Fibroblast of pulmonary artery (primary cell): ENCODE results near the gene AVPI1.

Experiments
- DNase-seq: peaks from one replicate; pipeline ENCODE4 v3.0.0-alpha.2; 2010; ENCODE audit warnings: low read depth
- H3K4me3 ChIP-seq: replicated peaks from 2 replicates; pipeline ENCODE4 v1.5.1; 2011; ENCODE audit warnings: low read depth, mild to moderate bottlenecking, control low read depth, low read length, moderate library complexity
- TF ChIP-seq, protein P1 (sequence below): IDR thresholded peaks from 2 replicates; pipeline ENCODE4 v1.5.1; 2011; ENCODE audit warnings: mild to moderate bottlenecking, control low read depth, low read length, inconsistent platforms; ENCODE audit errors: missing control alignments

Gene AVPI1

DNA sequence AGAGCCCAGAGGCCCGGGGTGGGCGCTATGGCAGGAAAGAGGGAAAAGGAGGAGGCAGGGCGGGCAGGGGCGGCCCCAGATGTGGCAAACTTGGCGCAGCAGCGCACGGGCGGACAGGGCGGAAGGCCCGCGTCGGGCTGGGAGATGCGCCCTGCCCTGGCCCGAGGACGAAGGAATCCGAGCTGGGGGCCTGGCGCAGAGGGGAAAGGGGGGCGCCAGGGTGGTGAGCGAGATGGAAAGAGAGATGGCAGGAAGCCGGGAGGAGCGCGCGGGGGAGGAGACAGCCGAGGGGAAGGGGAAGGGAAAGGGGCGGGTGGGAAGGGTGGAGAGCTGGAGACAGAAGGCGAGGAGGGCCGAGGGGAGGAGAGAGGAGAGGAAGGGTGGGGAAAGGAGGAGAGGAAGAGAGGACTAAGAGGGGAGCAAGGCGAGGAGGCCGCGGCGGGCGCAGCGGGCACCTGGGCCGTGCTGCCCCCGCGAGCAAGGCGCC is 26.3 kb upstream of the AVPI1 start, which contains the start of gene MARVELD1:
MARVELD1 (plus strand) TSS at position 392 of the 487 bp plus-strand sequence. CDS start 147 bp downstream, outside the sequence.
- TF ChIP-seq, protein P1, sequence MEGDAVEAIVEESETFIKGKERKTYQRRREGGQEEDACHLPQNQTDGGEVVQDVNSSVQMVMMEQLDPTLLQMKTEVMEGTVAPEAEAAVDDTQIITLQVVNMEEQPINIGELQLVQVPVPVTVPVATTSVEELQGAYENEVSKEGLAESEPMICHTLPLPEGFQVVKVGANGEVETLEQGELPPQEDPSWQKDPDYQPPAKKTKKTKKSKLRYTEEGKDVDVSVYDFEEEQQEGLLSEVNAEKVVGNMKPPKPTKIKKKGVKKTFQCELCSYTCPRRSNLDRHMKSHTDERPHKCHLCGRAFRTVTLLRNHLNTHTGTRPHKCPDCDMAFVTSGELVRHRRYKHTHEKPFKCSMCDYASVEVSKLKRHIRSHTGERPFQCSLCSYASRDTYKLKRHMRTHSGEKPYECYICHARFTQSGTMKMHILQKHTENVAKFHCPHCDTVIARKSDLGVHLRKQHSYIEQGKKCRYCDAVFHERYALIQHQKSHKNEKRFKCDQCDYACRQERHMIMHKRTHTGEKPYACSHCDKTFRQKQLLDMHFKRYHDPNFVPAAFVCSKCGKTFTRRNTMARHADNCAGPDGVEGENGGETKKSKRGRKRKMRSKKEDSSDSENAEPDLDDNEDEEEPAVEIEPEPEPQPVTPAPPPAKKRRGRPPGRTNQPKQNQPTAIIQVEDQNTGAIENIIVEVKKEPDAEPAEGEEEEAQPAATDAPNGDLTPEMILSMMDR, result no peak
- DNase-seq, result peak; percentile 85
- peak within 1 kb of the TSS; percentile 73 for H3K4me3 ChIP-seq

DNA sequence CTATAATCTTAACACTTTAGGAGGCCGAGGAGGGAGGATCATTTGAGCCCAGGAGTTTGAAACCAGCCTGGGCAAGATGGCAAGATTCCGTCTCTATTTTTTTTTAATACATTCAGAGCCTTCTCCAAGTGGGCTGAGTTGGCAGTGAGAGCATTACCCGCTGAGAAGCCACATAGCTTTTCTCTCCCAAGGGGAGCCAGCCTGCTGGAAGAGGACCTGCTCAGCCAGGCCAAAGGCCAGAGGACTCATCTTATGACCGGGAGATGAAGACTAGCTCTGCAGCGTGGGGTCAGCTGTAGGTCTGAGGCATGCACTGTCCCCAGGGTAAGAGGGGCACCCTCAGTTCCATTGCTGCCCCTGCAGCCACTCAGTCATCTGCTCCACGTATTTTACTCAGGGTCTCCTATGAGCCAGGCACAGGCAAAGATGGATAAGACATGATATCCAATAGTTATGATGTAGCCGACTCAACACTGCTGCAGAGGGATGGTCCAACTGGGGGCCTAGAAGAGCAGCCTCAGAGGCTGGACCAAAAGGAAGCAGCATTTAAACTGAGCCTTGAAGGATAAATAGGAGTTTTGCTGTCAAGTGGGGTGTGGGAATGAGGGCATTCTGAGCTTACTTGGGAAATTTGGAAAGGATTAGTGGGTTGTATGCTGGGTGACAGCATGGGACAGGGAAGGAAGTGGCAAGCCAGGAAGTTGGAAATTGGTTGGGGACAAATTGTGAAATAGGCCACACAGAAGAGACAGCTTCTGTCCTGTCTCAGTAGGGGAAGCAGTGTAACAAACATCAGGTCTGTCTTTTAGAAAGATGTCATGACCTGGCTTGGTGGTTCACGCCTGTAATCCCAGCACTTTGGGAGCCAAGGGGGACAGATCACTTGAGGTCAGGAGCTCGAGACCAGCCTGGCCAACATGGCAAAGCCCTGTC is 24.9 kb upstream of the AVPI1 start:
- TF ChIP-seq, protein P1, result no peak
- no peak overlapping the region for H3K4me3 ChIP-seq
- no peak for DNase-seq

GRCh38 chr10:97708976-97709946 is 22.2 kb upstream of the AVPI1 start:
- TF ChIP-seq, protein P1, result peak; percentile 78
- H3K4me3 ChIP-seq, result no peak overlapping the region
- DNase-seq, result peak; percentile 87

DNA sequence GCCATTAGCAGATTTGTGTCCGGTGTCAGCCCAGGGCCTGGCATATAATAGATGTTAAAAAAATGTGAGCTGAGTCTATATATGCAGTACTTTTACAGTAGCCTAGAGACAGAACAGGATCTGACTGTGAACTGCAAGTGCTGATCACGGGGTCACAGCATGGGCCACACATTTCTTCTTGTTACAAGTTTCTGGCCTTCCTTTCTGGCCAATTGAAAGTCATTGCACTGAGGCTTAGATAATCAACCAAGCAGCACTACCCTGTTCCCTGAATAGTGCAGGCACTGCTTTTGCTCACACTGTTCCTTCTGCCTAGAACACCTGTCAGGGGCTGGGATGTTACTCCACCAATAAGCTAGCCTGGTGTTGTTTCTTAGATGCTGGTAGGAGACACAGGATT is 21.1 kb upstream of the AVPI1 start:
- TF ChIP-seq, protein P1, result no peak
- no peak for DNase-seq
- no peak overlapping the region for H3K4me3 ChIP-seq

DNA sequence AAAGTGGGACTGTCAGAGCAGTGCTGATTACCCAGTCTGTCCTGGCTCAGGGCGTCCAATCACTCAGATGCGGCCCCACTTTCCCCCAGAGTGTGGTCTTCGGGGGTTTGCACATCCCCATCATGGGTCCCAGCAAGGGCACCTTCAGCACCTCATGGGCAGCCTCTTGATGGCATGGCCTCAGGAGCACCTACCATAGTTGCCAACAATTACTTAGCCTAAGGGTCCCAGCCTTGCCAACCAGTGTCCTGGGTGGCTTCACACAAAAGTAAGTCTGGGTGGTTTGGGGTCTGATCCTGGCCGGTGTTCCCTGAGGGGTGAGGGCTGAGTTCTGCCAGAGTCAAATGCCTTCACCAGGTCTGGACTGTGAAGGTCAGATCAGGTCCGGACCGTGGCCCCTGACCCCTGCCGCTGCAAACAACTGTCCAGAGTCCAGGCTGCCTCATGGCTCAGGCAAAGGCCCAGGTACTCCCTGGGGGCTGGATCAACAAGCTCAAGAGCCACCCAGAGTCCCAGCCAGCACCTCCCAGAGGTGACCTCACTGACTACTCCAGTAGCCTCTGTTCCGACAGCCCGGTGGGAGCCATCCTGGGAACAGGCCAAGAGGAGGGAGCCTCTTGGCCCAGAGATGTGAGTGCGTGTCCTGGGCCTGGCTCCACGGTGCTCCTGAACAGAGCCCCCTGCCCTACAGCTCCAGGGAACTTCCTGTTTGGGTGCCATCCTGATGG is 20.3 kb upstream of the AVPI1 start:
- TF ChIP-seq, protein P1, result no peak
- DNase-seq, result no peak

DNA sequence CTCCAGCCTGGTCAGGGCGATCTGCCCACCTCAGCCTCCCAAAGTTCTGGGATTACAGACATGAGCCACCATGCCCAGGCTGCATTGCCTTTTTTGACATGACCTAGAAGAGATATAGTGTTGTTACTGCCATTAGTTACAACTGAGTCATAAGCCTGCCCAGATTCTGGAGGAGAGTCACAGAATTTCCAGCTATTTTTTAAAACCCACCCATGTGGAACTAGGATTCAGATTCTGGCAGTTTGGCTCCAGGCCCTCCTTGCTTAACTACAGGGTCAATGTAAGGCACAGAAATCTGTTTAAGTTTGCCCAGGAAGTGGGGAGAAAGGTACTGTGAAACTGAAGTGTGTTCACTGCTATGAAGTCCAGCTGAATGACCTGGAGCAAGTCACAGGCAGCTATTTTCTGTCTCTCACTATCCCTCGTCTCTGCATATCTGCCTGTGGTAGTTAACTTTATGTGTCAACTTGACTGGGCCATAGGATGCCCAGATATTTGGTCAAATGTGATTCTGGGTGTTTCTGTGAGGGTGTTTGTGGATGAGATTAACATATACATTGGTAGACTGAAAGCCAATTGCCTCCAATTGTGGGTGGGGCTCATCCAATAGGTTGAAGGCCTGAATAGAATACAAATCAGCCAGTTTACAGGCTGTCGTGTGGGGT is 18.1 kb upstream of the AVPI1 start:
- no peak overlapping the region for H3K4me3 ChIP-seq
- DNase-seq, result no peak
- TF ChIP-seq, protein P1, result no peak

More for the DNA sequence above, 20.3 kb upstream of the AVPI1 start:
- H3K4me3 ChIP-seq, result no peak overlapping the region
